K562 (cell line): ENCODE measurements around the gene OCA2. TPM values are rescaled to one million over a fixed set of nuclear protein-coding genes. Genes with fewer than 3 reads are reported as not detected.
"Not testable (repeated sequence)": the region's sequence is repeated elsewhere in the genome, so short reads cannot be mapped to it uniquely, and the experiment has no call there.

Experiments used
- ATAC-seq: fragments of 200-7000 bp; cut with Tn5 transposase; 3 replicates; pipeline ENCODE4 v1.9.1; 2020; ENCODE audit warnings: moderate library complexity
- BruUV-seq: library from RNA; stranded (reverse); fragments of 400-500 nt; replicated peaks from 2 replicates; lab custom pipeline; 2021; lab: Mats Ljungman, UMichigan
- CTCF ChIA-PET: fragments of 300-600 bp; formaldehyde crosslinking; extraction: SDS; loops from one replicate; lab custom pipeline; 2021; ENCODE audit warnings: low intra/inter-chr PET ratio; lab: Yijun Ruan, JAX
- POLR2A ChIA-PET: fragments of 300-600, 350-650 bp; sonication (Branson Sonifier 250); formaldehyde crosslinking; extraction: SDS; loops from one replicate; lab custom pipeline; 2021; ENCODE audit warnings: antibody characterized with exemption, inconsistent platforms; lab: Yijun Ruan, JAX
- DNase-seq, 4 experiments: peaks; one replicate each; pipeline versions ENCODE4 v3.0.0 to v3.0.0-alpha.2; 2011 to 2018; ENCODE audit warnings: low spot score in 3 of 4, mixed read lengths in 3 of 4; ENCODE audit errors: extremely low read depth in 1 of 4
- FAIRE-seq: peaks from 2 replicates; lab custom pipeline; 2011; peaks lifted over from hg19 to GRCh38; lab: Jason Lieb, UNC
- H2AFZ ChIP-seq: 2 replicates; pipeline ENCODE4 v1.6.0; 2011; ENCODE audit warnings: low read depth, low read length, control low read depth, inconsistent platforms
- H3K27ac ChIP-seq: fragments of 200-600 bp; 3 replicates; pipeline ENCODE4 v1.8.0; 2011; ENCODE audit warnings: low read depth, mild to moderate bottlenecking, control low read depth, inconsistent platforms, low read length, moderate library complexity, mixed read lengths; ENCODE audit errors: extremely low read depth
- H3K27me3 ChIP-seq, 2 experiments: fragments of 300-600 bp in 1 of 2; 2 replicates in 1 of 2; 3 replicates in 1 of 2; pipeline versions ENCODE4 v1.6.0 to v1.8.0; 2011; ENCODE audit warnings: inconsistent platforms in 2 of 2, low read length in 2 of 2, mild to moderate bottlenecking in 1 of 2, mixed read lengths in 1 of 2, moderate library complexity in 1 of 2; ENCODE audit not compliant: control insufficient read depth in 2 of 2, insufficient read depth in 2 of 2
- H3K36me3 ChIP-seq: fragments of 300-600 bp; 3 replicates; pipeline ENCODE4 v1.8.0; 2011; ENCODE audit warnings: mild to moderate bottlenecking, low read length, inconsistent platforms; ENCODE audit not compliant: control insufficient read depth, insufficient read depth
- H3K4me1 ChIP-seq, 2 experiments: fragments of 200-600 bp in 1 of 2; replicated peaks in 1 of 2; 2 replicates in 1 of 2; 3 replicates in 1 of 2; pipeline versions ENCODE4 v1.5.1 to v1.8.0; 2011; ENCODE audit warnings: inconsistent platforms in 2 of 2, low read length in 2 of 2, mild to moderate bottlenecking in 1 of 2, mixed read lengths in 1 of 2, moderate library complexity in 1 of 2; ENCODE audit not compliant: control insufficient read depth in 2 of 2, insufficient read depth in 2 of 2
- H3K4me2 ChIP-seq: 2 replicates; pipeline ENCODE4 v1.6.1; 2011; ENCODE audit warnings: low read length, control low read depth, inconsistent platforms, mixed read lengths; ENCODE audit not compliant: insufficient read depth
- H3K4me3 ChIP-seq: fragments of 200-600 bp; sonication (generic), shearing (Covaris generic); 2 replicates; pipeline ENCODE4 v1.5.1; 2016; ENCODE audit warnings: control low read depth, inconsistent platforms
- H3K79me2 ChIP-seq: fragments of 200-600 bp; 3 replicates; pipeline ENCODE4 v1.8.0; 2011; ENCODE audit warnings: low read length, inconsistent platforms; ENCODE audit not compliant: control insufficient read depth, insufficient read depth
- H3K9ac ChIP-seq, 2 experiments: 2 replicates each; pipeline versions ENCODE4 v1.6.0 to v1.6.1; 2011; ENCODE audit warnings: low read depth in 2 of 2, low read length in 2 of 2, control low read depth in 1 of 2, inconsistent platforms in 1 of 2, mild to moderate bottlenecking in 1 of 2, mixed read lengths in 1 of 2; ENCODE audit not compliant: insufficient read depth in 1 of 2
- H3K9me1 ChIP-seq: one replicate; pipeline ENCODE4 v1.6.0; 2011; ENCODE audit warnings: inconsistent platforms, mild to moderate bottlenecking, low read length, moderate library complexity; ENCODE audit not compliant: control insufficient read depth, insufficient read depth
- H3K9me3 ChIP-seq: replicated peaks from 2 replicates; pipeline ENCODE4 v1.5.1; 2011; ENCODE audit warnings: low read depth, low read length, inconsistent platforms; ENCODE audit not compliant: control insufficient read depth, insufficient read depth
- H4K20me1 ChIP-seq: replicated peaks from 2 replicates; pipeline ENCODE4 v1.6.1; 2011; ENCODE audit warnings: low read length, inconsistent platforms, mixed read lengths; ENCODE audit not compliant: control insufficient read depth, insufficient read depth
- ASH1L ChIP-seq: fragments of 450-650 bp; IDR thresholded peaks from 2 replicates; pipeline ENCODE4 v1.6.1; 2018; ENCODE audit warnings: borderline replicate concordance, mild to moderate bottlenecking, low read depth; ENCODE audit not compliant: partially characterized antibody
- DLX4 ChIP-seq: fragments of 250-450 bp; sonication (Bioruptor Pico); IDR thresholded peaks from 2 replicates; pipeline ENCODE4 v1.6.1; 2021; ENCODE audit warnings: mild to moderate bottlenecking
- ELF4 ChIP-seq: fragments of 450-650 bp; formaldehyde crosslinking; IDR thresholded peaks from 2 replicates; pipeline ENCODE4 v1.4.0; 2022; ENCODE audit warnings: missing genetic modification characterization
- LCOR ChIP-seq: sonication (generic); formaldehyde crosslinking; IDR thresholded peaks from 2 replicates; pipeline ENCODE4 v1.8.0; 2022; ENCODE audit warnings: mild to moderate bottlenecking, missing genetic modification reagents
- NCOA2 ChIP-seq, 2 experiments: fragments of 450-650 bp; IDR thresholded peaks; 2 replicates each; pipeline ENCODE4 v1.6.1; 2018; ENCODE audit warnings: mild to moderate bottlenecking in 2 of 2, moderate library complexity in 1 of 2; ENCODE audit not compliant: partially characterized antibody in 2 of 2
- NR2C2 ChIP-seq, 2 experiments: fragments of 200-800 bp in 1 of 2; sonication (Bioruptor generic) in 1 of 2; sonication (generic) in 1 of 2; formaldehyde crosslinking in 1 of 2; IDR thresholded peaks; 2 replicates each; pipeline versions ENCODE4 v1.6.1 to v1.8.0; 2016 to 2022; ENCODE audit warnings: mild to moderate bottlenecking in 1 of 2, missing compliant biosample characterization in 1 of 2, missing genetic modification characterization in 1 of 2, missing genetic modification reagents in 1 of 2
- ZNF224 ChIP-seq: sonication (generic); formaldehyde crosslinking; IDR thresholded peaks from 2 replicates; pipeline ENCODE4 v1.8.0; 2022; ENCODE audit warnings: mild to moderate bottlenecking, missing genetic modification reagents
- ZNF280A ChIP-seq: fragments of 450-650 bp; IDR thresholded peaks from 2 replicates; pipeline ENCODE4 v1.6.1; 2018; ENCODE audit warnings: mild to moderate bottlenecking, low read depth; ENCODE audit not compliant: partially characterized antibody
- ZNF280B ChIP-seq: fragments of 250-450 bp; sonication (Bioruptor Pico); IDR thresholded peaks from 2 replicates; pipeline ENCODE4 v1.5.1; 2021; ENCODE audit warnings: mild to moderate bottlenecking
- ZNF766 ChIP-seq: fragments of 200-800 bp; sonication (Bioruptor generic); conservative IDR thresholded peaks from 2 replicates; pipeline ENCODE4 v1.6.1; 2016; ENCODE audit warnings: missing genetic modification characterization, missing compliant biosample characterization
- WGBS: fragments of 100-300 bp; shearing (Covaris generic); methylation state at CpG from one replicate; pipeline ENCODE4 v1.1.6; 2016; ENCODE audit warnings: low coverage, mixed read lengths; ENCODE audit not compliant: insufficient coverage; ENCODE audit errors: missing lambda C conversion rate; 5-methylcytosine and 5-hydroxymethylcytosine counted together
- in situ Hi-C: fragments of 300-500 bp; cut with MboI; formaldehyde crosslinking; loops from 4 replicates; pipeline ENCODE4 v1.15.0; 2018; ENCODE audit warnings: inconsistent platforms, mixed read lengths
- intact Hi-C: fragments of 100-400 bp; cut with micrococcal nuclease; formaldehyde crosslinking; loops from 2 replicates; pipeline ENCODE4 v1.14.2; 2022
- polyA plus RNA-seq, 8 experiments: library from polyadenylated mRNA; depleted of rRNA in 4 of 8; stranded (reverse) in 5 of 8; unstranded in 3 of 8; fragments of >200 nt; fragmentation: Nextera tagmentation in 2 of 8; fragmentation: Illumina TruSeq in 1 of 8; extraction: Ambion mirVana in 2 of 8; extraction: Trizol in 1 of 8; gene quantifications; 2 replicates each; pipeline versions ENCODE4 v1.2.1 to v1.2.3, GENCODE V29; 2011 to 2014; ENCODE audit warnings: inconsistent platforms in 1 of 8, missing spikeins in 1 of 8
- total RNA-seq, 7 experiments: library from RNA; depleted of rRNA in 6 of 7; stranded (reverse); fragments of >200 nt in 6 of 7; fragmentation: Illumina TruSeq in 2 of 7; extraction: Trizol in 2 of 7; gene quantifications; 2 replicates each; pipeline versions ENCODE4 v1.2.1 to v1.2.3, GENCODE V29; 2011 to 2021; ENCODE audit warnings: low replicate concordance in 1 of 7

The OCA2 gene
- total and polyA plus RNA-seq, 9 of the 15 experiments (the other 6 are each of a cell fraction or from before 2014, with no cell fraction given): 0.07 to 0.59 (median 0.17) TPM; not detected in 1

- H3K9ac ChIP-seq, H3K4me1 ChIP-seq, intact Hi-C loops, BruUV-seq, POLR2A ChIA-PET, H3K4me2 ChIP-seq, H2AFZ ChIP-seq, DNase-seq, H3K9me1 ChIP-seq, FAIRE-seq, H3K9me3 ChIP-seq, H3K27me3 ChIP-seq, H3K27ac ChIP-seq, ATAC-seq, H4K20me1 ChIP-seq, H3K4me3 ChIP-seq, H3K79me2 ChIP-seq, CTCF ChIA-PET, in situ Hi-C loops: not testable (repeated sequence)
- H3K36me3 ChIP-seq: peaks cover 68% of the 10 kb centered on the region
- 83% methylated on average over 6 of the region's 6 CpGs for WGBS
Measured at GRCh38 chr15:28136236-28136904, 37.3 kb upstream of the OCA2 start.

GRCh38 chr15:28133281-28133680 lies 34.2 kb upstream of the OCA2 start:
- no TSS peak for BruUV-seq
- in situ Hi-C loops: no loop called here
- Histone ChIP-seq H3K4me3 (no peak overlapping the region), H3K27ac (no peak overlapping the region), H3K9me1 (no peaks in the 10 kb centered on the region), H3K4me1 (no peaks in the 10 kb centered on the region), H3K9me3 (no peaks in the 10 kb centered on the region), H3K9ac (no peak overlapping the region), H3K36me3 (peaks cover 73% of the 10 kb centered on the region), H4K20me1 (no peaks in the 10 kb centered on the region; the same call in 1 of the 2 replicates), H2AFZ (no peak overlapping the region), H3K4me2 (no peak overlapping the region), H3K79me2 (no peaks in the 10 kb centered on the region; the same call in 2 of the 3 replicates), H3K27me3 (no peaks in the 10 kb centered on the region)
- no peak for DNase-seq
- POLR2A ChIA-PET: no interaction called here
- intact Hi-C loops: no loop called here
- no peak for ATAC-seq
- CTCF ChIA-PET: no interaction called here
- peak; percentile 51 for FAIRE-seq
- TF ChIP-seq ZNF280A (no peak), ZNF766 (no peak), ELF4 (CRISPR knock-in tag) (no peak), ASH1L (no peak), LCOR (CRISPR knock-in tag) (no peak), DLX4 (CRISPR knock-in tag) (no peak), NR2C2 (CRISPR knock-in tag; IDR thresholded peaks at IDR 0.05) (no peak), NR2C2 (tag; IDR thresholded peaks at IDR 0.05) (no peak), ZNF280B (no peak), NCOA2 (IDR thresholded peaks at IDR 0.05; ENCODE audit: partially characterized antibody in 2 of 2) (no peak), ZNF224 (CRISPR knock-in tag) (no peak)
